HEK293 (cell line): ENCODE data around the gene LMBR1.

Source experiments
- CTCF ChIA-PET: fragments of 350-600 bp; formaldehyde crosslinking; extraction: SDS; loops from one replicate; lab custom pipeline; 2021; ENCODE audit warnings: antibody characterized with exemption; lab: Yijun Ruan, JAX
- POLR2A ChIA-PET: fragments of 300-600 bp; formaldehyde crosslinking; extraction: SDS; loops from one replicate; lab custom pipeline; 2020; ENCODE audit warnings: antibody characterized with exemption, inconsistent platforms; lab: Yijun Ruan, JAX
- H3K27ac ChIP-seq: fragments of 200-500 bp; sonication (Bioruptor generic); 2 replicates; pipeline ENCODE4 v1.5.1; 2014; ENCODE audit warnings: low read depth, low read length, control low read depth, inconsistent platforms; ENCODE audit errors: extremely low read depth
- H3K36me3 ChIP-seq, 2 experiments: fragments of 200-500 bp in 1 of 2; sonication (Bioruptor generic) in 1 of 2; 1 replicate in 1 of 2; 2 replicates in 1 of 2; pipeline ENCODE4 v1.5.1; 2014 to 2017; ENCODE audit warnings: inconsistent platforms in 2 of 2, low read length in 2 of 2; ENCODE audit not compliant: control insufficient read depth in 2 of 2, insufficient read depth in 1 of 2
- H3K4me1 ChIP-seq: fragments of 200-500 bp; sonication (Bioruptor generic); 2 replicates; pipeline ENCODE4 v1.5.1; 2014; ENCODE audit warnings: mild to moderate bottlenecking, low read length, inconsistent platforms; ENCODE audit not compliant: control insufficient read depth, insufficient read depth
- H3K4me3 ChIP-seq: 2 replicates; pipeline ENCODE4 v1.5.1; 2011; ENCODE audit warnings: low read depth, mild to moderate bottlenecking, control low read depth, low read length, moderate library complexity
- H3K9me3 ChIP-seq: fragments of 200-500 bp; sonication (Bioruptor generic); 2 replicates; pipeline ENCODE4 v1.5.1; 2014; ENCODE audit warnings: low read depth, low read length, inconsistent platforms; ENCODE audit not compliant: control insufficient read depth, insufficient read depth
- BCL11A ChIP-seq: fragments of 450-650 bp; formaldehyde crosslinking; IDR thresholded peaks from 2 replicates; pipeline ENCODE4 v1.5.1; 2016; ENCODE audit warnings: low read depth, missing biosample characterization, missing genetic modification characterization
- KLF7 ChIP-seq: fragments of 450-650 bp; formaldehyde crosslinking; IDR thresholded peaks from 2 replicates; pipeline ENCODE4 v1.5.1; 2016; ENCODE audit warnings: missing biosample characterization, missing genetic modification characterization, borderline replicate concordance
- MYNN ChIP-seq: fragments of 450-650 bp; formaldehyde crosslinking; IDR thresholded peaks from 2 replicates; pipeline ENCODE4 v1.5.1; 2016; ENCODE audit warnings: missing biosample characterization, missing genetic modification characterization, borderline replicate concordance
- PRDM2 ChIP-seq: fragments of 450-650 bp; formaldehyde crosslinking; IDR thresholded peaks from 2 replicates; pipeline ENCODE4 v1.5.1; 2016; ENCODE audit warnings: missing biosample characterization, missing genetic modification characterization, borderline replicate concordance
- REPIN1 ChIP-seq: fragments of 450-650 bp; formaldehyde crosslinking; IDR thresholded peaks from 2 replicates; pipeline ENCODE4 v1.5.1; 2017; ENCODE audit warnings: missing biosample characterization, missing genetic modification characterization, low read depth
- YY1 ChIP-seq: fragments of 450-650 bp; formaldehyde crosslinking; IDR thresholded peaks from 2 replicates; pipeline ENCODE4 v1.5.1; 2018; ENCODE audit warnings: missing biosample characterization, missing genetic modification characterization
- ZBTB11 ChIP-seq: fragments of 450-650 bp; formaldehyde crosslinking; conservative IDR thresholded peaks from 2 replicates; pipeline ENCODE4 v1.5.1; 2016; ENCODE audit warnings: low read depth, missing biosample characterization, missing genetic modification characterization
- ZBTB49 ChIP-seq: fragments of 450-650 bp; formaldehyde crosslinking; IDR thresholded peaks from 2 replicates; pipeline ENCODE4 v1.5.1; 2016; ENCODE audit warnings: missing biosample characterization, missing genetic modification characterization, low read depth
- ZBTB8A ChIP-seq: fragments of 450-650 bp; formaldehyde crosslinking; IDR thresholded peaks from 2 replicates; pipeline ENCODE4 v1.5.1; 2016; ENCODE audit warnings: missing biosample characterization, missing genetic modification characterization
- ZIC2 ChIP-seq: fragments of 450-650 bp; formaldehyde crosslinking; IDR thresholded peaks from 2 replicates; pipeline ENCODE4 v1.5.1; 2016; ENCODE audit warnings: missing biosample characterization, missing genetic modification characterization
- ZNF121 ChIP-seq: fragments of 450-650 bp; formaldehyde crosslinking; IDR thresholded peaks from 2 replicates; pipeline ENCODE4 v1.5.1; 2016; ENCODE audit warnings: missing biosample characterization, missing genetic modification characterization
- ZNF138 ChIP-seq: fragments of 450-650 bp; formaldehyde crosslinking; IDR thresholded peaks from 2 replicates; pipeline ENCODE4 v1.5.1; 2016; ENCODE audit warnings: missing biosample characterization, missing genetic modification characterization, borderline replicate concordance
- ZNF16 ChIP-seq: fragments of 450-650 bp; formaldehyde crosslinking; IDR thresholded peaks from 2 replicates; pipeline ENCODE4 v1.5.1; 2016; ENCODE audit warnings: low read depth, missing biosample characterization, missing genetic modification characterization
- ZNF174 ChIP-seq: fragments of 450-650 bp; formaldehyde crosslinking; IDR thresholded peaks from 2 replicates; pipeline ENCODE4 v1.5.0; 2017; ENCODE audit warnings: missing biosample characterization, mild to moderate bottlenecking, missing genetic modification characterization
- ZNF214 ChIP-seq: fragments of 450-650 bp; formaldehyde crosslinking; IDR thresholded peaks from 2 replicates; pipeline ENCODE4 v1.5.1; 2017; ENCODE audit warnings: missing biosample characterization, mild to moderate bottlenecking, missing genetic modification characterization, borderline replicate concordance
- ZNF302 ChIP-seq: fragments of 450-650 bp; formaldehyde crosslinking; IDR thresholded peaks from 2 replicates; pipeline ENCODE4 v1.5.1; 2016; ENCODE audit warnings: missing biosample characterization, missing genetic modification characterization, low read depth
- ZNF514 ChIP-seq: fragments of 450-650 bp; formaldehyde crosslinking; IDR thresholded peaks from 2 replicates; pipeline ENCODE4 v1.5.1; 2016; ENCODE audit warnings: missing biosample characterization, missing genetic modification characterization
- ZNF558 ChIP-seq: fragments of 450-650 bp; formaldehyde crosslinking; IDR thresholded peaks from 2 replicates; pipeline ENCODE4 v1.5.1; 2016; ENCODE audit warnings: missing biosample characterization, missing genetic modification characterization
- ZNF580 ChIP-seq: fragments of 450-650 bp; formaldehyde crosslinking; IDR thresholded peaks from 2 replicates; pipeline ENCODE4 v1.5.1; 2016; ENCODE audit warnings: missing biosample characterization, missing genetic modification characterization
- ZNF585B ChIP-seq: fragments of 450-650 bp; formaldehyde crosslinking; IDR thresholded peaks from 2 replicates; pipeline ENCODE4 v1.5.1; 2016; ENCODE audit warnings: missing biosample characterization, missing genetic modification characterization
- ZNF623 ChIP-seq: fragments of 450-650 bp; formaldehyde crosslinking; IDR thresholded peaks from 2 replicates; pipeline ENCODE4 v1.5.1; 2016; ENCODE audit warnings: missing biosample characterization, missing genetic modification characterization
- ZNF830 ChIP-seq: fragments of 450-650 bp; IDR thresholded peaks from 2 replicates; pipeline ENCODE4 v1.5.0; 2018; ENCODE audit warnings: missing biosample characterization, missing genetic modification characterization, low read depth, mild to moderate bottlenecking, moderate library complexity
- ZXDB ChIP-seq: fragments of 450-650 bp; formaldehyde crosslinking; IDR thresholded peaks from 2 replicates; pipeline ENCODE4 v1.5.1; 2016; ENCODE audit warnings: missing biosample characterization, missing genetic modification characterization

Gene LMBR1

GRCh38 chr7:156896388-156897022, 3.5 kb upstream of the LMBR1 start:
- Histone ChIP-seq H3K9me3 (no peaks in the 10 kb centered on the region), H3K4me3 (no peak overlapping the region), H3K27ac (no peak overlapping the region), H3K36me3 (no peaks in the 10 kb centered on the region), H3K4me1 (no peaks in the 10 kb centered on the region)
- CTCF ChIA-PET = no interaction called here
- TF ChIP-seq ZXDB (tag by site-specific recombination) (no peak), ZNF302 (no peak), ZBTB49 (tag by site-specific recombination) (no peak), ZNF558 (tag by site-specific recombination) (no peak), ZBTB11 (no peak), ZNF580 (tag by site-specific recombination) (no peak), ZNF121 (tag by site-specific recombination) (no peak), BCL11A (no peak), ZNF623 (no peak), ZNF214 (tag by site-specific recombination) (no peak), ZNF174 (tag by site-specific recombination) (no peak), ZNF514 (tag by site-specific recombination) (no peak), KLF7 (tag by site-specific recombination) (no peak), ZNF830 (tag by site-specific recombination) (no peak), REPIN1 (tag by site-specific recombination) (no peak)
- POLR2A ChIA-PET = no interaction called here

- H3K4me3 ChIP-seq = no peak overlapping the region
- no peaks in the 10 kb centered on the region for H3K36me3 ChIP-seq
- no peak overlapping the region for H3K27ac ChIP-seq
- POLR2A ChIA-PET = no interaction called here
- CTCF ChIA-PET = interaction anchor here (0.6 kb wide), 1 partner anchor 42 kb away, joined by 3 read pairs; no protein-coding TSS in a partner anchor
- H3K9me3 ChIP-seq = no peaks in the 10 kb centered on the region
- H3K4me1 ChIP-seq = no peaks in the 10 kb centered on the region
- TF ChIP-seq MYNN (tag by site-specific recombination) (no peak), ZNF138 (tag by site-specific recombination) (no peak), ZNF585B (tag by site-specific recombination) (no peak), ZNF16 (tag by site-specific recombination) (no peak), PRDM2 (tag by site-specific recombination) (no peak), ZIC2 (tag by site-specific recombination) (no peak), ZBTB8A (tag by site-specific recombination) (no peak), YY1 (tag by site-specific recombination) (no peak)
These were observed 2.2 kb upstream of the LMBR1 start for GRCh38 chr7:156895024-156895780.
